B cell (primary cell): Measurements from ENCODE around the gene TMEM38B. TPM values are rescaled to one million over a fixed set of nuclear protein-coding genes. Genes with fewer than 3 reads are reported as not detected.
A peak's percentile ranks its signal among the peaks of the same experiment; 100 is the strongest.

ENCODE experiments used
- ATAC-seq: fragments of 200-7000 bp; cut with Tn5 transposase; one replicate; pipeline ENCODE4 v1.10.0; 2021; ENCODE audit warnings: low read depth, mild to moderate bottlenecking, moderate number of reproducible peaks, moderate library complexity
- CTCF ChIA-PET: fragments of 350-600 bp; sonication (Branson Sonifier 250); formaldehyde crosslinking; loops from one replicate; lab custom pipeline; 2021; ENCODE audit warnings: antibody characterized with exemption, inconsistent platforms; lab: Charles Lee
- POLR2A ChIA-PET: fragments of 350-600 bp; sonication (Branson Sonifier 250); formaldehyde crosslinking; loops from one replicate; lab custom pipeline; 2021; ENCODE audit warnings: antibody characterized with exemption; lab: Charles Lee
- DNase-seq: peaks from one replicate; pipeline ENCODE4 v3.0.0; 2013
- H2AFZ ChIP-seq: 2 replicates; pipeline ENCODE4 v1.6.1; 2012; ENCODE audit warnings: mild to moderate bottlenecking, low read depth, low read length; ENCODE audit not compliant: insufficient read depth, poor library complexity, severe bottlenecking
- H3K27ac ChIP-seq, 2 donors: 1 replicate in 1 of 2; 2 replicates in 1 of 2; pipeline ENCODE4 v1.5.1; 2012 to 2013; ENCODE audit warnings: low read length in 2 of 2, mild to moderate bottlenecking in 2 of 2, moderate library complexity in 1 of 2
- H3K27me3 ChIP-seq, 4 experiments: fragments of 200-600 bp in 1 of 4; sonication (generic) in 1 of 4; replicated peaks in 1 of 4; 1 replicate in 2 of 4; 2 replicates in 2 of 4; pipeline versions ENCODE4 v1.6.1 to v1.7.0; 2013 to 2016; ENCODE audit warnings: low read length in 3 of 4, mild to moderate bottlenecking in 2 of 4, mixed read lengths in 1 of 4, moderate library complexity in 1 of 4; ENCODE audit not compliant: insufficient read depth in 4 of 4, control insufficient read depth in 3 of 4; ENCODE audit errors: control extremely low read depth in 1 of 4
- H3K36me3 ChIP-seq, 2 experiments: replicated peaks in 1 of 2; 1 replicate in 1 of 2; 2 replicates in 1 of 2; pipeline versions ENCODE4 v1.6.1 to v1.7.1; 2013; ENCODE audit warnings: low read length in 1 of 2; ENCODE audit not compliant: insufficient read depth in 2 of 2, control insufficient read depth in 1 of 2; ENCODE audit errors: control extremely low read depth in 1 of 2, extremely low read depth in 1 of 2
- H3K4me1 ChIP-seq, 2 donors: fragments of 200-600 bp in 1 of 2; sonication (generic) in 1 of 2; 1 replicate in 1 of 2; 2 replicates in 1 of 2; pipeline versions ENCODE4 v1.5.1 to v1.6.1; 2013 to 2017; ENCODE audit warnings: low read length in 2 of 2; ENCODE audit not compliant: control insufficient read depth in 2 of 2, insufficient read depth in 2 of 2
- H3K4me2 ChIP-seq: replicated peaks from 2 replicates; pipeline ENCODE3; 2012; ENCODE audit warnings: mild to moderate bottlenecking, low read depth, low read length; ENCODE audit not compliant: poor library complexity, severe bottlenecking
- H3K4me3 ChIP-seq, 5 experiments: fragments of 200-600 bp in 1 of 5; sonication (generic) in 1 of 5; 1 replicate in 3 of 5; 2 replicates in 2 of 5; pipeline versions ENCODE4 v1.5.1 to v1.7.0; 2011 to 2016; ENCODE audit warnings: low read length in 4 of 5, mild to moderate bottlenecking in 4 of 5, low read depth in 2 of 5, control low read depth in 1 of 5, moderate library complexity in 1 of 5; ENCODE audit not compliant: insufficient read depth in 1 of 5; ENCODE audit errors: control extremely low read depth in 1 of 5, extremely low read depth in 1 of 5
- H3K79me2 ChIP-seq: fragments of 200-600 bp; sonication (generic); one replicate; pipeline ENCODE4 v1.6.0; 2016; ENCODE audit warnings: low read length; ENCODE audit not compliant: control insufficient read depth, insufficient read depth
- H3K9ac ChIP-seq: fragments of 200-600 bp; sonication (generic); 2 replicates; pipeline ENCODE4 v1.6.1; 2017; ENCODE audit warnings: mild to moderate bottlenecking, low read length, moderate library complexity
- H3K9me3 ChIP-seq, 3 donors: one replicate each; pipeline versions ENCODE4 v1.6.1 to v1.7.1; 2013; ENCODE audit warnings: low read length in 2 of 3; ENCODE audit not compliant: control insufficient read depth in 2 of 3, insufficient read depth in 1 of 3; ENCODE audit errors: control extremely low read depth in 1 of 3
- H4K20me1 ChIP-seq: 2 replicates; pipeline ENCODE4 v1.6.0; 2012; ENCODE audit warnings: mild to moderate bottlenecking, low read length; ENCODE audit not compliant: insufficient read depth, control insufficient read depth, poor library complexity, severe bottlenecking
- H3K27ac Mint-ChIP-seq: one replicate; pipeline ENCODE4 v1.8.0; 2021; ENCODE audit warnings: mixed read lengths
- H3K27me3 Mint-ChIP-seq: one replicate; pipeline ENCODE4 v1.8.0; 2021; ENCODE audit warnings: mixed read lengths
- H3K4me1 Mint-ChIP-seq: one replicate; pipeline ENCODE4 v1.8.0; 2021; ENCODE audit warnings: mixed read lengths
- H3K4me3 Mint-ChIP-seq: one replicate; pipeline ENCODE4 v1.8.0; 2021; ENCODE audit warnings: mixed read lengths
- H3K9me3 Mint-ChIP-seq: one replicate; pipeline ENCODE4 v1.8.0; 2022; ENCODE audit warnings: mixed read lengths; ENCODE audit not compliant: insufficient read depth
- CTCF ChIP-seq: fragments of 200-600 bp; IDR thresholded peaks from one replicate; pipeline ENCODE4 v1.8.0; 2022; ENCODE audit warnings: antibody characterized with exemption, mild to moderate bottlenecking
- EZH2 ChIP-seq: IDR thresholded peaks from 2 replicates; pipeline ENCODE4 v1.6.1; 2012; ENCODE audit warnings: borderline replicate concordance, low read depth, mild to moderate bottlenecking, moderate library complexity, low read length; ENCODE audit not compliant: insufficient read depth, poor library complexity, severe bottlenecking
- WGBS: methylation state at CpG from one replicate; pipeline ENCODE4 v1.1.5; 2013; ENCODE audit warnings: missing lambda C conversion rate; ENCODE audit not compliant: insufficient coverage; 5-methylcytosine and 5-hydroxymethylcytosine counted together
- intact Hi-C: fragments of 100-400 bp; cut with micrococcal nuclease; formaldehyde crosslinking; loops from one replicate; pipeline ENCODE4 v1.10.0; 2022
- polyA plus RNA-seq: library from polyadenylated mRNA; depleted of rRNA; stranded (reverse); fragments of >200 nt; gene quantifications from 2 replicates; pipeline ENCODE4 v1.2.3, GENCODE V29; 2012
- total RNA-seq, 2 donors: library from RNA; stranded (reverse); fragments of 120-200 nt in 1 of 2; gene quantifications; 1 replicate in 1 of 2; 2 replicates in 1 of 2; pipeline versions ENCODE4 v1.2.3 to v1.2.4, GENCODE V29; 2013 to 2022

TMEM38B gene
- total and polyA plus RNA-seq, 2 donors (not counting 1 experiment from before 2014, with no cell fraction given), result 6.4 to 29.6 TPM

DNA sequence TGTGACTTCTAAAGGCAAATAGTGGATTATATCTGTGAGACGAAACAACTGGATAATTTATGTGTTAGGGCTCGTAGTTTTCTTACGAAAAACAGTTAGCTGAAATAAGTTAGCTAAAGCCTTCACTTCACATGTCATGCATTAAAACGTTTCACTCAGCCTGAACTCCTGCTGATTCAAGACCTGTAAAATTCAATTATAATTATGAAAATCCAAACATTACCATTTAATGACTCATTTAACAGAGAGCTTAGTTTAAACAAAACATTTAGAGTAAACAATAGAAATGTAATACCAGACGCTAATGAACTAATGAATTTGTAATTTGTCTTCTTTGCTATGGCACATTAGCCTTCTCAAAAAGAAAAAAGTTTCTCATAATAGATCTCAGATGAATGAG is 30.4 kb upstream of the TMEM38B start:
- intact Hi-C loops, result no loop called here
- peaks cover 31% of the 10 kb centered on the region for H3K4me1 Mint-ChIP-seq
- Histone ChIP-seq H3K9me3 (peaks cover 0 to 15% (median 0%) of the 10 kb centered on the region in 3 donors), H2AFZ (no peak overlapping the region), H3K79me2 (no peaks in the 10 kb centered on the region), H3K36me3 (no peaks in the 10 kb centered on the region), H3K27ac (no peak overlapping the region), H3K9ac (no peak overlapping the region), H3K4me3 (no peak overlapping the region), H3K4me1 (peaks cover 23 to 24% of the 10 kb centered on the region in 2 donors), H4K20me1 (no peaks in the 10 kb centered on the region), H3K4me2 (no peak overlapping the region), H3K27me3 (peaks cover 0 to 4% (median 0%) of the 10 kb centered on the region in 4 experiments)
- ATAC-seq (no peak), DNase-seq (no peak)
- POLR2A ChIA-PET, result no interaction called here
- no peaks in the 10 kb centered on the region for H3K9me3 Mint-ChIP-seq
- H3K27me3 Mint-ChIP-seq, result peaks cover 4% of the 10 kb centered on the region
- H3K4me3 Mint-ChIP-seq, result no peak overlapping the region
- TF ChIP-seq EZH2 (no peak), CTCF (no peak)
- CTCF ChIA-PET, result interaction anchor here (0.7 kb wide), 1 partner anchor 15 kb away, joined by 3 read pairs; no protein-coding TSS in a partner anchor
- peak overlapping the region; percentile 53 for H3K27ac Mint-ChIP-seq
- WGBS, result no CpG with 5 or more reads among the region's 5 CpGs

DNA sequence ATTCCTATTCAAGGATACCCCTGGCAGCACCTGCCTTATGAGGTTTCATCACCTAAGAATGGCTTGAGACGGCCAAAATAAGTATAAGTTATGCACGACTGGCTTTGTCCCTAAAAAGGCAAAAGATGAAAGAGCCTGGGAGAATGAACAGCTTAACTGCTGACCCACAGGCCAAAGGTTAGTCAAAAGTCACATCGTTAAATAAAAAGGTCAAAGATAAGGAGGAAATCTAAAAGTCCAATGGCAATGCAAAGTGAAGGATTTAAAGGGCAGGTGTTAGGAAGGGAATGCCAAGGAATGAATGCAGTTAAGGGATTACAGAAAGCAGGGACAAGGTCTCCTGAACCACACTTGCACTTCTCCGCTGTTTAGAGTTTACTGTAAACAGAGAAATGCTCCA is 26.5 kb upstream of the TMEM38B start:
- H3K27me3 ChIP-seq, result no peaks in the 10 kb centered on the region
- no peak overlapping the region for H3K4me3 ChIP-seq
- no peak overlapping the region for H3K9ac ChIP-seq
- Mint-ChIP-seq H3K27me3 (no peaks in the 10 kb centered on the region), H3K4me1 (peaks cover 9% of the 10 kb centered on the region), H3K4me3 (no peak overlapping the region), H3K9me3 (peaks cover 1% of the 10 kb centered on the region), H3K27ac (no peak overlapping the region)
- WGBS, result 91% methylated on average over 3 of the region's 4 CpGs
- H3K79me2 ChIP-seq, result no peaks in the 10 kb centered on the region
- H4K20me1 ChIP-seq, result no peaks in the 10 kb centered on the region
- ATAC-seq, result no peak
- H3K4me1 ChIP-seq, result peaks cover 5 to 6% of the 10 kb centered on the region in 2 donors
- TF ChIP-seq EZH2 (no peak), CTCF (no peak)
- no peak overlapping the region for H2AFZ ChIP-seq
- intact Hi-C loops, result no loop called here
- H3K36me3 ChIP-seq, result no peaks in the 10 kb centered on the region
- no peak overlapping the region for H3K27ac ChIP-seq
- H3K9me3 ChIP-seq, result peaks cover 0 to 7% (median 0%) of the 10 kb centered on the region in 3 donors
- DNase-seq, result no peak
- CTCF ChIA-PET, result interaction anchor here (1.7 to 3.1 kb wide), 2 partner anchors 14 to 50 kb away, joined by 4 to 12 read pairs; no protein-coding TSS in a partner anchor
- POLR2A ChIA-PET, result no interaction called here
- H3K4me2 ChIP-seq, result no peak overlapping the region
